Eye (tissue), 1 donor: ENCODE results near the gene SPCS2.
"Not testable (repeated sequence)": the region's sequence is repeated elsewhere in the genome, so short reads cannot be mapped to it uniquely, and the experiment has no call there.

Experiments
- DNase-seq: peaks from one replicate; pipeline ENCODE4 v3.0.0-alpha.2; 2015

Gene SPCS2

GRCh38 chr11:74950374-74950969 is 1.4 kb downstream of the SPCS2 start:
- no peak for DNase-seq

GRCh38 chr11:74951226-74951625 is 2.2 kb downstream of the SPCS2 start:
- no peak for DNase-seq

GRCh38 chr11:74952752-74953151 is 3.7 kb downstream of the SPCS2 start:
- no peak for DNase-seq

- no peak for DNase-seq
These were observed 4.4 kb downstream of the SPCS2 start for GRCh38 chr11:74953451-74953850.

GRCh38 chr11:74954199-74954598 is 5.1 kb downstream of the SPCS2 start:
- no peak for DNase-seq

GRCh38 chr11:74956397-74957015 is 7.4 kb downstream of the SPCS2 start:
- no peak for DNase-seq

- DNase-seq: no peak
These were observed 9.0 kb downstream of the SPCS2 start for GRCh38 chr11:74957937-74958629.

- not testable (repeated sequence) for DNase-seq
These were observed 11.1 kb downstream of the SPCS2 start for GRCh38 chr11:74960128-74960527.

- no peak for DNase-seq
These were observed 17.6 kb downstream of the SPCS2 start for GRCh38 chr11:74966651-74967050.

- DNase-seq: no peak
These were observed 21.9 kb downstream of the SPCS2 start for GRCh38 chr11:74970852-74971395.

GRCh38 chr11:74971424-74971823 is 22.4 kb downstream of the SPCS2 start:
- no peak for DNase-seq

- no peak for DNase-seq
These were observed 29.0 kb downstream of the SPCS2 start for GRCh38 chr11:74978041-74978440.

- DNase-seq: no peak
These were observed 31.6 kb downstream of the SPCS2 start for GRCh38 chr11:74980634-74981033.

GRCh38 chr11:74981888-74982287 is 32.8 kb downstream of the SPCS2 start:
- no peak for DNase-seq

- no peak for DNase-seq
These were observed 35.0 kb downstream of the SPCS2 start for GRCh38 chr11:74984070-74984469.

GRCh38 chr11:74984730-74985129 is 35.7 kb downstream of the SPCS2 start:
- DNase-seq: no peak

GRCh38 chr11:74988541-74989259 is 39.6 kb downstream of the SPCS2 start, which contains the start of gene NEU3:
Gene NEU3, plus strand, starts transcription at chr11:74988933. Its CDS starts 128 bp downstream, at chr11:74989061.
- peak; percentile 84 for DNase-seq

- peak; percentile 43 for DNase-seq
These were observed 40.2 kb downstream of the SPCS2 start for GRCh38 chr11:74989260-74989638.

GRCh38 chr11:74990150-74990549 is 41.1 kb downstream of the SPCS2 start:
- DNase-seq: not testable (repeated sequence)

- DNase-seq: no peak
These were observed 41.9 kb downstream of the SPCS2 start for GRCh38 chr11:74990941-74991340.

- DNase-seq: no peak
These were observed 43.8 kb downstream of the SPCS2 start for GRCh38 chr11:74992852-74993251.

GRCh38 chr11:75000975-75001354 is 51.9 kb downstream of the SPCS2 start:
- DNase-seq: no peak

- DNase-seq: no peak
These were observed 52.6 kb downstream of the SPCS2 start for GRCh38 chr11:75001686-75002085.
